ENCODE data around the gene SEMA6A.

SEMA6A gene

GRCh38 chr5:116574367-116575325 is at the start of gene SEMA6A:
SEMA6A (minus strand) TSS chr5:116574823; CDS start chr5:116504944, 69,879 bp downstream.
- peak; percentile 83 for DNase-seq

DNA sequence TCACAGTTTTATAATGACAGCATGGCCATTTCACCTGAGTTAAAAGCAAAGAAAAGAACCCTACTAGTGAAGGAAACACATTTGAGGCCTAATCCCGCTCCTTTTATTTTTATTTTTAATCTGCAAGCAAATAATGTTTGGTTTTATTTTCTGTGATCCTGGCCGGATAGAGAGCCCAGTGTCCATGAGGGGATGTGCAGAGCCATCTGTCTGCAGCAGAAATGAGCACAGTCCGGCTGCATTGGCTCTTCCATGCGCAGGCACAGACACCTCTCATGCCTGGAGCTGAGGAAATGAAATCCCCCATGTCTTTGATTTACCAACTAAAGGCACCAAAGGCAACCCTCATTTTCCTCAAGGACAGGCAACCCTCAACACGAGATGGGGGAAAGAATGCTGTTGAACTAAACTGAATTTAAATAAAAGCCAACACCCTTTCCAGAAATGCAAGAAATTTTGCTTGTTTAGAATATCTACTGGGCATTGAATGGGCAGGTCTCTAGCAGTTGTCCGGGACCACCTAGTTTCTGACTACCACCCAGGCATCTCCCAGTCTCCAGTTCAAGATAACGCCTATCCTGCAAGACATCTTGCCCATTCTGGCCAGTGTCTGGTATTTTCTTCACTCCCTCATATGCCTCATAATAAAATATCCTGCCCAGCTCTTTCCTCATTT is 47.9 kb upstream of the SEMA6A start:
- DNase-seq = no peak

GRCh38 chr5:116621599-116621998 is 47.0 kb upstream of the SEMA6A start:
- no peak for DNase-seq

DNA sequence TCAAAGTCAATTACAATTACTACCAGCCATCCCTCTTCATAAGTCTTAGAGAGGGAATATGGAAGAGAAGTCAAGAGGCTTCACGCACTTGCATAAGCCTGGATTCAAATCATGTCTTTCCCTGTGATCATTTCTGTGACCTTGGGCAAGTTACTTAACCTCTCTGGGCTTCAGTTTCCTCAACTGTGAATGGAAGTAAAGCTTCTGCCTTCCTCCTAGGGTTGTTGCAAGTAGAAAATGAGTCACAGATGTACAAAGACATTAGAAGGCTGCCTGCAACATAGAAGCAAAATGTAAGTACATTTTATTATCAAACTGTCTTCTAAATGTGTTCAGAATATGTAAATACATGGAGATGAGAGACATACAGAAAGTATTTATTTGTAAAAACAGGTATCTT is 42.3 kb upstream of the SEMA6A start:
- DNase-seq = no peak

- no peak for DNase-seq
Observed at GRCh38 chr5:116614603-116614920, 39.9 kb upstream of the SEMA6A start.

GRCh38 chr5:116613445-116613844 is 38.8 kb upstream of the SEMA6A start:
- DNase-seq = no peak

DNA sequence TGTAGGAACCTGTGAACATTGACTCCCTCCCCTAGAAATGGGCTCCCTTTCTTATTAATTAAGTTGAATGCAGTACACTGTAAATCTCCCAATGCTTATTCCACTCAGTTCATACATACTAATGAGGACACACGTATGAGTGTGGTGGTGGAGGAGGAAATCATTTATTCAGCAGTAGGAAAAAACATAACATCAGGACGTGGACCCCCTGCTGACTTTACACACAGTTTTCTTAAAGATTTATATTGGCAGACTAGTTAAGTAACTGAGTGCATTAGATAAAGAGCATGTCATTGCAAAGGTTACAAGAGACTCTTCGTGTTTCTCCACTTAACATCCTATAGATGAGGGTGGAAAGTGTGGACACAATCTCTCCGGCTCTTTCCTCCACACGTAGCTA is 37.8 kb upstream of the SEMA6A start:
- DNase-seq = no peak

GRCh38 chr5:116605310-116606070 is 30.9 kb upstream of the SEMA6A start:
- DNase-seq = no peak

GRCh38 chr5:116604805-116605204 is 30.2 kb upstream of the SEMA6A start:
- DNase-seq = no peak

- no peak for DNase-seq
Observed at GRCh38 chr5:116600876-116601275, 26.3 kb upstream of the SEMA6A start.

- DNase-seq = no peak
Observed at GRCh38 chr5:116598911-116599310, 24.3 kb upstream of the SEMA6A start.

DNA sequence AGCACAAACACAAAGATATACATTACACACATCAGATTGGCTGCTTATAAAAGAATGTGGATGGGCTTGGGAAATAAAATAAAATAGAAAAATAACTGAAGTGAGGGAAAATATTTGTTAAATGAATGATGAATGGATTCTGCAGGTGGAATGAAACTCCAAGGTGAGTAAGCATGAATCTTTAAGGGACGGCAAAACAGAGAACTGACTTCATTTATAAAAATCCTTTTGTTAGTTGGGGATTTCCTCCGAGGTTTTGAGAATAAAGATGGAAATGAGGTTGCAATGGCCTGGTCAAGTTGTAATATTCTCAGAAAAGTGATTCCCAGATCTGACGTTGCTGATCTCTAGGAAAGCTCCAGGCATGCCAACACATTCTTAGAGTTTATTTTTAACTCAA is 20.9 kb upstream of the SEMA6A start:
- no peak for DNase-seq

GRCh38 chr5:116593340-116593739 is 18.7 kb upstream of the SEMA6A start:
- no peak for DNase-seq

- no peak for DNase-seq
Observed at GRCh38 chr5:116585227-116585626, 10.6 kb upstream of the SEMA6A start.

GRCh38 chr5:116583862-116584222 is 9.2 kb upstream of the SEMA6A start:
- no peak for DNase-seq

DNA sequence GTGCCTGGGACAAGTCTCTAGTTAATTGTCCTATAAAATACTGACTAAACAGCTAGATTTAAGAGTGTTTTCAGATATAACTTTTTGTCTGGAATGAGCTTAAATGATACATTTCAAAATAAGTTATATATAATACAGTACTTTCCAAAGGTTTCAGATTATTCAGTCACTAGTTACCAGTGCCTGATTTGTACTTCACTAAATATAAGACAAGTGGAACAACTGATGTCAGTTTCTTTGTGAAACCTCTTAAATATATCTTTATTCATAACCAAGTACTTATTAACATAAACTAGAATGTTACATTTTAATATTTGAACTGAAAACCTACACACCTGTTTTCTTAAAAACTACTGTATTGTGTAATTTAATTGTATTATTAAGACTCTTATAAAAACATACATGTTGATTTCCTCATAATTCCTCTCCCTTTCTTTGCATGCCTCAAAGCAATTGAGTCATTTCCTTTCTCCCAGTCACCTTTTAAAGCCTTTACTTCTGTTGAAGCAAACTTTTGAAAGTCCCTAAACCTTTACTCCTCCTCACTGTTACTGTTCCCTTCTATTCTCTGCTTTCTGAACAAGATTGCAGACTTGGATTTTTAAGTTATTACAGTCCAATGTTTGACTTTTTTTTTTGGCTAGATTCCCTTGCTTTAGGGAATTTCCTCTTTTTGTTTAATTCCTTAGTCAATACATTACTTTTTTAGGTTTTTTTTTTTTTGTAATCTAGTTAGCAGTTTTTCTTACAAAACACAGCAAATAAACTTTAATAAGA is 8.7 kb upstream of the SEMA6A start:
- no peak for DNase-seq

DNA sequence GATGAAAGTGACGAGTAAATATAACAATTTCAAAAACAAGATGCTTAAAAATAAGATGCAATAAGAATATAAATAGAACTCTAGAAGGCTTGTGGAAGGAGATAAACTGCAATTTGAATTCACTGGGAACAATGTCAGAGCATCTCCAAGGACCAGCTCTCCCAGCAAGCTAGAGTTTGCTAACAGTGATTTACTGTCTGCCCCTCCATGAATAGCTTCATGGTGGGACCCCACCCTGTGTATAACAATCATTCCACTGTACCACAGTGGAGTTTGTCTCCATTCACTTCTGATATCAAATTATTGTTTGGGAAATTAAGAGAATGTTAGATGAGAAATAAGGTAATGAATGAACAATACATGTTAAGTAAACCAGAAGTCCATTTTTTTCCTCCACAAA is 7.3 kb upstream of the SEMA6A start:
- no peak for DNase-seq

DNA sequence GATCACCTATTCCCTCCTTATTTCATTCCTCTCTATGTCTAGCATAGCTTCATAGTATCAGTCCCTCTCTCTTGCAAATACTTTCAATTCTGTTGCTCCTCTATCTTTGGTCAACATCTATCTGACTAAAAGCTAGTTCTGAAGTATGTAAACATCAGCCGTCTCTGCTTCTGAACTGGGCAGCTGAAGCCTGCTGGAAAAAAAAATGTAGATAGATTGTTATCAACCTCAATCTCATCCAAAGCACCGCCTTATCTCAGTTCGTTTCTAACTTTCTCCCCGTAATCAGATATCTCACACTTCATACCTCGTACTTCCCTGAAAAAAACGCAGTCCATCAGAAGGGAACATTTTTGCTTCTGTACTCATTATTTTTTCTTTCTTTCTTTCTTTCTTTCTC is 4.5 kb upstream of the SEMA6A start:
- DNase-seq = no peak

- DNase-seq = no peak
Observed at GRCh38 chr5:116578676-116579075, 4.1 kb upstream of the SEMA6A start.

DNA sequence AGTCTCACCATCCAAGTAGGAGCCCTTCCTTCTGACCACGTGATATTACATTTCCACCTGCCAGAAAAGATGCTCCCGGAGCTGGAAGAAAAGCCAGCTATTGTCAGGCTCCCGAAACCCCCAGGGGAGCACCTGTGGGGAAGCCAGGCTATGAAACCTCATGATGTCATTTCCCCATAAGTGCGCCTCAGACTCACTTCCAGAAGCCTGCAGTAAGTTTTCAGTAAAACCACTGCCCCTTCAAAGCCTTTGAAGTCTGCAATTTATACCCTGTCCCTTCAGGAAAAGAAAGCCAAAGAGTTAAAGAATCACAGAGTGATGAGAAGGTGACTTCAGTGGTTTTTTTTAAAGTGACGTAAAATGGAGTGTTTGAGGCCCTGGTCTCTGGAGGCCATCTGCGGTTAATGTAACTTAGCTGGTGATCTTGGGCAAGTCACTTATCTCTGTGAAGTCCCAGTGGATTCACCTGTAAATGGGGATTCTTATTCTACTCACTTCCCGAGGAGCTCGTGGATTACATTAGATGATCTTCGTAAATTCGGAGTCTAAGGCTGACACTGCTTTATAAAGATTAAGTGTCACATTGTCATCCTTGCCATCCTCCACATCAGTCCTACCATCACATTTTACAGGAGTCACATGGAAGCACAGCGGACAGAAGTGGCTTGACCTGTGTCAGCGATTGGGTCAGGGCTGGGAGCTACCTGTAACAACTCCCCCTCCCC is 2.6 kb upstream of the SEMA6A start:
- peak; percentile 30 for DNase-seq

DNA sequence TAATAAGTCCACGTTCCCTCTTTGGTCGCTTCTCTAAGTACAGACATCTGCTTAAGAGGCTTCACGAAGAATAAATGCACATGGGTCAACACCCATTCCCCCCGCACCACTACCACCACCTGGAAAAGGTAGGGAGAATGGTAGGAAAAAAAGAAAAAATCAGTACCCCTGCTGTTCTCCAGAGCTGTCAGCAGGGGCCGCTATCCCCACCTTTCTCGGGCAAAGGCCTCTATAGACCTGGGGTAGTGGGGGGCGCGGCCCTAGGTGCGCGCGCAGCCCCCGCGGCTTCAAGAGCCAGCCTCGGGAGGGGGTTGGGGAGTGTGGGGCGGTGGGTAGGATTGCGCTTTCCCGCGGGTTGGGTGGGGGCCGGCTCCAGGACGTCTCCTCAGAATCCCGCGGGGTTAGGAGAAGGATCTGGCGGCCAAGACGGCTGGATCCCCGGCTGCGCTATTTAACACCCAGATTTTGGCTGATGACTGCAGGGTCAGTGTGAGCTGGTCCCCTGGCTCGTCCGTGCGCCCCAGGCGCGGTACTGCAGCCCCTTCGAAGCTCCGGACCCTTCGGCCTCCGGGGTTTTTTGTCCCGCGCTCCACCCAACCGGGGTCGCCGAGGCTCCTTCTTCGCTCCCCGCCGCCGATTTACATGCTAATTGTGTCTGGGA is 1.6 kb upstream of the SEMA6A start:
- peak; percentile 61 for DNase-seq

All from activated CD4-positive, alpha-beta T cell treated with anti-CD3 and anti-CD28 coated beads, Interleukin-2, Interleukin-6, amounts not matched to agents 100 ng/mL and 50 ng/mL, durations not matched to agents 16 hours and 8 hours (primary cell).